Activated naive CD8-positive, alpha-beta T cell treated with anti-CD3 and anti-CD28 coated beads for 36 hours (primary cell): ENCODE results near the gene KCNAB2. TPM values are rescaled to one million over a fixed set of nuclear protein-coding genes. Genes with fewer than 3 reads are reported as not detected.
"Not testable (repeated sequence)": the region's sequence is repeated elsewhere in the genome, so short reads cannot be mapped to it uniquely, and the experiment has no call there.

ENCODE experiments used
- DNase-seq: peaks from one replicate; pipeline ENCODE4 v3.0.0; 2021
- H3K27ac Mint-ChIP-seq: one replicate; pipeline ENCODE4 v1.8.0; 2022; ENCODE audit warnings: mild to moderate bottlenecking, moderate library complexity, mixed read lengths
- H3K27me3 Mint-ChIP-seq: one replicate; pipeline ENCODE4 v1.8.0; 2022; ENCODE audit warnings: mild to moderate bottlenecking, mixed read lengths
- H3K36me3 Mint-ChIP-seq: one replicate; pipeline ENCODE4 v1.8.0; 2021; ENCODE audit warnings: mild to moderate bottlenecking, mixed read lengths
- H3K4me1 Mint-ChIP-seq: one replicate; pipeline ENCODE4 v1.8.0; 2021; ENCODE audit warnings: mixed read lengths
- H3K4me3 Mint-ChIP-seq: one replicate; pipeline ENCODE4 v1.8.0; 2022; ENCODE audit warnings: mild to moderate bottlenecking, moderate library complexity, mixed read lengths
- H3K9me3 Mint-ChIP-seq: one replicate; pipeline ENCODE4 v1.8.0; 2022; ENCODE audit warnings: mixed read lengths
- total RNA-seq, 2 experiments: library from RNA; stranded (reverse); gene quantifications; one replicate each; pipeline ENCODE4 v1.2.3, GENCODE V29; 2021

The KCNAB2 gene
- total RNA-seq, 2 experiments from 2014 or later, result 209 to 218 TPM

DNA sequence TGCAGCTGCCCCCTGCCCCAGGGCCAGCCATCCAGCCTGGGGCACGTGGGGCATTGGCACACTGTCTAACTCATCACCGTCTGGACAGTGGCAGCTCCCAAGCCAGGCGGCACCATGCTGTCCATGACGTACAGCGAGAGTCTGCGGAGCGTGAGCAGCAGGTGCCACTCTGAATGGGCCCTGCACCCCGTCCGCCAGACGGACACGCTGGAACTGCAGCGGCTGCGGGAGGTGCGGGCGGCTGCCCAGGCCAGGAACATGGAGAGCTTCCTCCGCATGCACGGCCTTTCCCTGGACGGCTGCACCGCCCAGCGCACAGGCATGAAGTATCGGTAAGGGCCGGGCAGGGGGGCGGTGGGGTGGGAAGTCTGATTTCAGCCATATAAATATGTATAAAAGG lies 5.7 kb downstream of the KCNAB2 start:
- H3K4me3 Mint-ChIP-seq, result no peak overlapping the region
- no peaks in the 10 kb centered on the region for H3K27me3 Mint-ChIP-seq
- H3K27ac Mint-ChIP-seq, result no peak overlapping the region
- H3K9me3 Mint-ChIP-seq, result no peaks in the 10 kb centered on the region
- DNase-seq, result no peak
- H3K36me3 Mint-ChIP-seq, result peaks cover 18% of the 10 kb centered on the region
- H3K4me1 Mint-ChIP-seq, result peaks cover 7% of the 10 kb centered on the region

DNA sequence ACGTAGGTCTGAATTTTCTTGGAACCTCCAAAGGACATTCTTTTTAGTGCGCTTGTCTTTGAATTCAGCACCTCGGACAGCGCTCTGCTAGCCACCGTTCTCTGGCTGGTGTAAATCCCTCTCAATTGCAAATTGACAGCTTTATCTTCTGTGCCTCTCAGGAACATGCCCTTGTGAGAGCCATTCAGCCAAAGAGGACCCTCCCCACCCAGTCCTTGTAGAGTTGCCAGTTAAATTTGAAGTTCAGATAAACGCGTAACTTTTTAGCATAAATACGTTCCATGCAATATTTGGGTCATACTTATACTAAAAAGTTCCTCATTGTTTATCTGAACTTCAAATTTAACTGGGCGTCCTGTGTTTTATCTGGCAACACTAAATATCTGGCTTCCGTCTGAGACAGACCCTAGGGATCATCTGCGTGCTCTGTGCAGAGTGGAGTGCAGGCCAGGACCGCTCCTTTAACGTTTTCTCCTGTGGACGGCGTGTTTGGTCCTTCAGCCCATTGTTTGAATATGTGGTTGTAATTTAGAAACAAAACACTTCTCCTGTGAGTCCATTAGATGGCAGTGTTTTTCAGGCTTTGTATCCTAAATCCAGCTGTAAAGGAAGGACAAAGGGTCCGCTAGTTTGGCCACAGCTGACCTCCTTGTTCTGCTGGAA lies 7.0 kb downstream of the KCNAB2 start:
- Mint-ChIP-seq H3K27me3 (no peaks in the 10 kb centered on the region), H3K4me1 (peaks cover 7% of the 10 kb centered on the region), H3K4me3 (no peak overlapping the region), H3K27ac (no peak overlapping the region), H3K36me3 (peaks cover 19% of the 10 kb centered on the region), H3K9me3 (no peaks in the 10 kb centered on the region)
- peak; percentile 18 for DNase-seq

DNA sequence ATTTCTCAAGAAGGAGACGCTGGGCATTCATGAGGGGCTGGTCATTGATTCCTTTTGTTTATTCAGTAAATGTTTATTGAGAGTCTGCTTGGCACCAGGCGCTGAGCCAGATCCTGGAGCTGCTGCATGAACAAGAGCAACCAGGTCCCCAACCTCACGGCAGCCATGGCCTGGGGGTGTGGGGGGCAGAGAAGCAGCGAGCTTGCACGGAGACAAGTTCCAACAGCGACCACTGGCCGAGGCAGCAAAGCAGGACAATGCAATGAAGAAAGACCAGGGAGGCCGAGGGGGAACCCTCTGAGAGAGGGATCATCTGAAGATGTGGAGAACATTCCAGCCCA lies 7.5 kb downstream of the KCNAB2 start:
- DNase-seq, result no peak
- H3K27ac Mint-ChIP-seq, result no peak overlapping the region
- H3K4me3 Mint-ChIP-seq, result no peak overlapping the region
- H3K4me1 Mint-ChIP-seq, result peaks cover 4% of the 10 kb centered on the region
- H3K36me3 Mint-ChIP-seq, result peaks cover 19% of the 10 kb centered on the region
- no peaks in the 10 kb centered on the region for H3K27me3 Mint-ChIP-seq
- H3K9me3 Mint-ChIP-seq, result no peaks in the 10 kb centered on the region

DNA sequence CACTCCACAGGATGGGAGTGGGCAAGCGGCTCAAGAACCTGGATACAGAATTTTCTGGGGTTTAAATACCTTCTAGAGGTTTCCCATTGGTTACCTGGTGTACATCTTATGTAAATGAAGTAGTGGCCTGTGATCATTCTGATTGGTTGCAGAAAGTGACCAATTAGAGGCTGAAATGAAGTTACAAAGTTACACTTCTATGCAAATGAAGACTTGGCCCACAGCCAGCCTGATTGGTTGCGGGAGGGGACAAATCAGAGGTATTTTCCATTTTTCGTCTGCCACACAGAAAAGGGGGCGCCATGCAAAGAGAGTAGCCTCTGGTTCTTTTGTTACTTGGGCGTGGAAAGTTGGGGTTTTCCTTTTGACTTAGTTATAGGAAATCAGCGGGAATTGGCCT lies 8.9 kb downstream of the KCNAB2 start:
- no peak overlapping the region for H3K4me3 Mint-ChIP-seq
- no peaks in the 10 kb centered on the region for H3K9me3 Mint-ChIP-seq
- peaks cover 19% of the 10 kb centered on the region for H3K36me3 Mint-ChIP-seq
- no peak overlapping the region for H3K27ac Mint-ChIP-seq
- H3K27me3 Mint-ChIP-seq, result no peaks in the 10 kb centered on the region
- DNase-seq, result no peak
- peaks cover 5% of the 10 kb centered on the region for H3K4me1 Mint-ChIP-seq

DNA sequence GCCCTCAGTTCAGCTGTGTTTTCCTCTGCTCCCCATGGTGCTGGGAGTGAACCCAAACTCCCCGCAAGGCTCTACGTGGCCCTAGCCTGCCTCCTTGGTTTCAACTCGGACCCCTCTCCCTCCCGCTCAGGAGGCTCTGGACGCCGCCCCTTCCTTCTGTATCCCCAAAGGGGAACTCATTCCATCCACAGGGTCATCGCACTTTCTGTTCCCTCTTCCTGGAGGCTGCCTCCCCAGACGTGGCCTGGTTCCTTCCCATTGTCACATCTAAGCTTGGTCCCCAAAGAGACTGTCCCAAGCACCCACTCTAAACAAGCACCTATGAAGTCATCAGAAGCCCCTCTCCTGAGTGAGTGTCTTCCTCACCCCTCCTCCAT lies 10.9 kb downstream of the KCNAB2 start:
- Mint-ChIP-seq H3K9me3 (no peaks in the 10 kb centered on the region), H3K27ac (no peak overlapping the region), H3K4me1 (peaks cover 5% of the 10 kb centered on the region), H3K27me3 (no peaks in the 10 kb centered on the region), H3K36me3 (peaks cover 18% of the 10 kb centered on the region), H3K4me3 (no peak overlapping the region)
- DNase-seq, result no peak

DNA sequence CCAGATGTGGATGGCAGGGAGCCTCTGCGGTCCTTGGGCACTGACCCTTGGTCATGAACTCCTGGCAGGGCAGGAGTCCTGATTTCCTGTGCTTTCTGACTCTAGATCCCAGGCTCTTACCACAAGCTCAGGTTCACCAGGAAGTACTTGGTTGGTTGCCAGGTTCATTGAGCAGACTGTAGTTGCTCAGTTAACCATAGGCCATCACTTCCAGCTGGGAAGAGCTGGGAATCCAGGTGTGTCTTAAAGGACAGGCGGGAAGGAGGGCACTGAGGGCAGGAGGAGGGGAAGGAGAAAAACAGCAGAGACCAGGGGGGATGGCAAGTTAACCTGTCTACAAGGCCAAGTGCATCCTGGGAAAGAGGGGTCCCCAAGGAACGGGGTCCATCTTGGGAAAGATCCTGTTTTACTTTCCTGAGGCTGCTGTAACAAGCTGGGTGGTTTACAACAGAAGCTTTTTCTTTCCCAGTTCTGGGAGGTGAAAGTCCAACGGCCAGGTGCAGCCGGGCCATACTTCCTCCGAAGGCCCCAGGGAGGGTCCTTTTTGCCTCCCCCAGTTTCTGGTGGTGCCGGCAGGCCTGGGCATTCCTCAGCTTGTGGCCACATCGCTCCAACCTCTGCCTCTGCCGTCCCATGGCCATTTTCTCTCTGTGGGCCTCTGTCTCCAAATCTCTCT lies 11.6 kb downstream of the KCNAB2 start:
- H3K9me3 Mint-ChIP-seq, result no peaks in the 10 kb centered on the region

DNA sequence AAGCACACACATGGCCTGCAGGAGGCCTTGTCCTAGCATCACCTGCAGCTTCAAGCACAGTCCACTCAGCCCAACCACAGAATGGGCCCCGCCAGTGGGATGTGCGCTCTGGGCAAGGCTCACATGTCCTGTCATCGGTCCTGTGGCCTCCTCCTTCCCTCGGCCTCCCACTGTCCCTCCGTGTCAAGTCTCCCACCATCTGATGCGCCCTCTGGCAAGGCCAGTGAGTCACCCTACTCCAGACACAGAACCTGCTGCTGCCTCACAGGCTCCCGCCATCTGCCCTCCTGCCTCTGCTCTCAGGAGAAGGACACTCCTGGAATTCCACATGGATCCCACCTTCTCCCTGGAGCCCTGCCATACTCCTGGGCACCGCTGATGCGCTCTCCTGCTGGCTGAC lies 14.2 kb downstream of the KCNAB2 start:
- DNase-seq, result no peak
- Mint-ChIP-seq H3K27me3 (no peaks in the 10 kb centered on the region), H3K9me3 (no peaks in the 10 kb centered on the region), H3K27ac (no peak overlapping the region), H3K4me1 (peaks cover 4% of the 10 kb centered on the region), H3K36me3 (peaks cover 12% of the 10 kb centered on the region), H3K4me3 (no peak overlapping the region)

More for the DNA sequence above, 11.6 kb downstream of the KCNAB2 start:
- Mint-ChIP-seq H3K36me3 (peaks cover 18% of the 10 kb centered on the region), H3K27me3 (no peaks in the 10 kb centered on the region), H3K4me1 (peaks cover 5% of the 10 kb centered on the region), H3K4me3 (no peak overlapping the region), H3K27ac (no peak overlapping the region)
- no peak for DNase-seq

DNA sequence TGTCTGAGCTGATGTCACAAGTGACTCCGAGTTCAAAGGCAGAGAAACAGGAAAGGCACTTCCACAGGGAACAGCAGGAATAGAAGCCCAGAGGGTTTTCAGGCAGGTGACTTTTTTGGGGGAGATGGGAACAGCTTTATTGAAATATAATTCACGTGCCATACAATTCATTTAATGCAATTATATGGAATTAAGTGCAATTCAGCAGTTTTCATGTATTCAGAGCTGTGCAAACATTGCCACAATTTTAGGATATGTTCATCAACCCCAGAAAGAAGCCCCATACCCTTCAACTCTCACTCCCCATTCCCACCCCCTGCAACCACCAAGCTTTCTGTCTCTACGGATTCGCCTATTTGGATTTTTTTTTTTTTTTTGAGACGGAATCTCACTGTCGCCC lies 17.0 kb downstream of the KCNAB2 start:
- Mint-ChIP-seq H3K4me1 (peaks cover 4% of the 10 kb centered on the region), H3K27me3 (no peaks in the 10 kb centered on the region), H3K27ac (no peak overlapping the region), H3K9me3 (no peaks in the 10 kb centered on the region), H3K36me3 (peaks cover 10% of the 10 kb centered on the region), H3K4me3 (no peak overlapping the region)
- no peak for DNase-seq

DNA sequence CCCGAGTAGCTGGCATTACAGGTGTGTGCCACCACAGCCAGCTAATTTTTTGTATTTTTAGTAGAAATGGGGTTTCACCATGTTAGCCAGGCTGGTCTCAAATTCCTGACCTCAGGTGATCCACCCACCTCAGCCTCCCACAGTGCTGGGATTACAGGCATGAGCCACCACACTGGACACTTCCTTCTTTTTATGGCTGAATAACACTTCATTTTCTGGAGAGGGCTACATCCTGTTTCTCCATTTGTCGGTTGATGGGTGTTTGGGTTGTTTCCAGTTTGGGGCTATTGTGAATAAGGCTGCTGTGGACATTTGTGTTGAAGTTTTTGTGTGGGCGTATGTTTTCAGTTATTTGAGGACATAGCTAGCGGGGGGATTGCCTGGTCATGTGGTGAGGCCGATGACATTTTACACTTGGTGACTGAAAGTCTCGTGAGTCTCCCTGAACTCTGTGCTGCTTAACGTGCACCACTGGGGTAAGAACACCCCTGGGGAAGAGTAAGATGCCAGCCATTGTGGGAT lies 17.9 kb downstream of the KCNAB2 start:
- not testable (repeated sequence) for H3K27ac Mint-ChIP-seq, H3K4me1 Mint-ChIP-seq, H3K27me3 Mint-ChIP-seq, DNase-seq, H3K4me3 Mint-ChIP-seq, H3K9me3 Mint-ChIP-seq
- H3K36me3 Mint-ChIP-seq, result peaks cover 10% of the 10 kb centered on the region

DNA sequence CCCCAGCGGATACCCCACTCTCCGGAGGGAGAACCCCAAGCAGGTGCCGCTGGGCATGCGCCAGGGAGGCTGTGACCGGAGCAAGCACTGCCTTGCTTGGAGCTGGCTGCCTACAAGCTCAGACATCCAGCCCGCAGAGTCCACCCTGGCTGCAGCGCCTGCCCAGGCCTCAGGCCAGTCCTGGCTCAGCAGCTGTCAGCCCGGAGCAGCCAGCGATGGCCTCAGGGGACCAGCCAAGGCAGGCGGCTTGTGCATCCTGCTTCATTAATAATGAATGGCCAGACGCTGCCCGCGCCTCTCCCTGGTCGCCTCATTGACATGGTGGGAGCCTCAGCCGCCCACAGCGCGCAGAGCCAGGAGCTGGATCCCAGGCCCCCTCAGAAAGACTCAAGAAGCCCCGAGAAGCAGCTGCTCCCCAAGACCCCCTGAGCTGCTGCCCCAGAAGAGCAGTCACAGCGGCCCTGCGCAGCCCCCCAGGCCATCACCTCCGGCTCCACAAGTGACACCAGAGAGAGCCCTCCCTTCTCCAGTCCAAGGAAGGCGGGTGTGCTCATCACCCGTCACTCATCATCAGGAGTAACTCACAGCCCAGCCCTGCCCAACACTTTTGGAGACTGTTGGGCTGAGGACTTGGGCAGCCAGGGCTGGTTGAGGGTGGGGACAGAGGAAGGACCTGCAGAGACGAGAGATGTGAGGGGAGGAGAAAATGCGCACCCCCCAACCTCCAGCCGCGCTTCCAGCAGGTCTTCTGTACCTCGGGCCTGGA lies 19.6 kb downstream of the KCNAB2 start:
- no peak for DNase-seq
- Mint-ChIP-seq H3K27ac (no peak overlapping the region), H3K36me3 (peaks cover 6% of the 10 kb centered on the region), H3K9me3 (no peaks in the 10 kb centered on the region), H3K4me3 (no peak overlapping the region), H3K27me3 (no peaks in the 10 kb centered on the region), H3K4me1 (peaks cover 2% of the 10 kb centered on the region)

DNA sequence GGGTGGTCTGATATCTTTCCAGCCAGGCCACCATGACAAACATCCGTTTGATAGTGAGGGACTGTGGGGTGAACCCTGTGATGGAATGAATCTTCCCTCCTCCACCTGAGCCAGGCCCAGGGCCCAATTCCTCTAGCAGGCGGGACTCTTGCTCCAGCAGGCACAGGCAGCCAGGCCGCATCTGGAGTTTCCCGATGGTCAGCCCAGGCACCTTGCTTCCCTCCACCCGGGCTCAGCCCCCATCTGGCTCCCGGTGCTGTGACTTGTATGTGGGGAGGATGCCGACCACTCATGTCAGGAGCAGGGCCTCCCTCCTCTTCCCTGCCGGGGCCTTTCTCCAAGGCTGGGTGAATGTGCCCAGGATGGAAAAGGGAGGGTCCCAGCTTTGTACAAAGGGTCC lies 21.0 kb downstream of the KCNAB2 start:
- H3K4me3 Mint-ChIP-seq, result no peak overlapping the region
- no peak overlapping the region for H3K27ac Mint-ChIP-seq
- H3K9me3 Mint-ChIP-seq, result no peaks in the 10 kb centered on the region
- peaks cover 5% of the 10 kb centered on the region for H3K36me3 Mint-ChIP-seq
- no peak for DNase-seq
- peaks cover 2% of the 10 kb centered on the region for H3K4me1 Mint-ChIP-seq
- no peaks in the 10 kb centered on the region for H3K27me3 Mint-ChIP-seq

DNA sequence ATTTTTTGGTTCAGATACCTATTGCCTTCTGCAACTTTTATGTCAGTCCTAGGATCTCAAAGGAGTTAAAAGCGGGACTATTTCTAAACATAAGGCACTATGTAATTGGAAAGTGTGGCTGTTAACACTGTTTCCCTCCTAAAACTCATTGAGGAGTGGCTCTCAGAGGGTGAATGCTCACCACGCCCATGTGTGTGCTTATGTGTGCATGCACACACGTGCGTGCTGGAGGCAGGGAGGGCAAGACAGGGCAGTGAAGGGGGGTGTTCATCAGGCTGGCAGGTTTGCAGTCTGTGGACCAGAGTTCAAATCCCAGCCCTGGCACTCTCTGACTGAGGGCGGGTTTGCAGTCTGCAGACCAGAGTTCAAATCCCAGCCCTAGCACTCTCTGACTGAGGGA lies 22.4 kb downstream of the KCNAB2 start:
- DNase-seq, result no peak
- Mint-ChIP-seq H3K4me3 (no peak overlapping the region), H3K27ac (no peak overlapping the region), H3K4me1 (no peaks in the 10 kb centered on the region), H3K36me3 (peaks cover 3% of the 10 kb centered on the region), H3K9me3 (no peaks in the 10 kb centered on the region), H3K27me3 (no peaks in the 10 kb centered on the region)

DNA sequence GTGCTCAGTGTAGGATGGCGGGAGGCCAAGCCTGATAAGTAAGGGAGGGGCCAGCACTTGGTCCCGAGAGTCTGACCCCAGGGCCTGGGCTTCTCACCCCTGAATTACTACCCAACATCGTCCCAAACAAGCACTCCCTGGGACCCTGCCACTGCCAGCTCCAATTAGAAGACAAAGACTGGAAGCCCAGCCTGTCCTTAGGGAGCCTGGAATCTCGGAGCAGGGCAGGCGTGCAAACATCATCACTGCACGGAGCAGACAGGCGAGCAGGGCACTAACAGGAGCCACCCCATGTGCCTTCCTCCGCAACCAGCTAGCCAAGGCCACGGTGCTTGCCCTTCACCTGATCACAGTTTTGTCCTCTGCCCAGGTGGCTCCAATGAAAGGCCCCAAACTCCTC lies 23.2 kb downstream of the KCNAB2 start:
- H3K4me1 Mint-ChIP-seq, result no peaks in the 10 kb centered on the region
- H3K36me3 Mint-ChIP-seq, result peaks cover 3% of the 10 kb centered on the region
- no peaks in the 10 kb centered on the region for H3K9me3 Mint-ChIP-seq
- DNase-seq, result no peak
- no peaks in the 10 kb centered on the region for H3K27me3 Mint-ChIP-seq
- H3K4me3 Mint-ChIP-seq, result no peak overlapping the region
- H3K27ac Mint-ChIP-seq, result no peak overlapping the region

DNA sequence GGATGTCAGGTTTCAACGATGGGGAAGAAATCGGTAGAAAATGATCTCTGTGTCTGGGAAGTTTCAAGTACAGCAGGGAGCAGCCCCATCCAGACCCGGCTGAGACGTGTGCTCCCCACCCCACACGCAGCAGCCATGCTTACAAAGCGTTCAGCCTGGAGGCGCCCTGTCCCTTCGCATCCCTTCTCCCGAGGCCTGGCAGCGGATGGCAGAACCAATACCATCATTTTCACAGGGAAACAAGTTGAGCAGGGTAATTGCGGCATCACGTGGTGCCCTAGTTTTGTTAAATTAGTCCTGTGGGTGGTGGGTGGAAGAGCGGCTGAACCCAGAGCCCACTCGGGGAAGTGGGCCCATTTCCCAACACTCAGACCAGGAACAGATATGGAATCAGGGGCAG lies 23.9 kb downstream of the KCNAB2 start:
- H3K9me3 Mint-ChIP-seq, result no peaks in the 10 kb centered on the region
- DNase-seq, result no peak
- peaks cover 3% of the 10 kb centered on the region for H3K36me3 Mint-ChIP-seq
- no peaks in the 10 kb centered on the region for H3K27me3 Mint-ChIP-seq
- H3K27ac Mint-ChIP-seq, result peak overlapping the region; percentile 21
- no peaks in the 10 kb centered on the region for H3K4me1 Mint-ChIP-seq
- no peak overlapping the region for H3K4me3 Mint-ChIP-seq

DNA sequence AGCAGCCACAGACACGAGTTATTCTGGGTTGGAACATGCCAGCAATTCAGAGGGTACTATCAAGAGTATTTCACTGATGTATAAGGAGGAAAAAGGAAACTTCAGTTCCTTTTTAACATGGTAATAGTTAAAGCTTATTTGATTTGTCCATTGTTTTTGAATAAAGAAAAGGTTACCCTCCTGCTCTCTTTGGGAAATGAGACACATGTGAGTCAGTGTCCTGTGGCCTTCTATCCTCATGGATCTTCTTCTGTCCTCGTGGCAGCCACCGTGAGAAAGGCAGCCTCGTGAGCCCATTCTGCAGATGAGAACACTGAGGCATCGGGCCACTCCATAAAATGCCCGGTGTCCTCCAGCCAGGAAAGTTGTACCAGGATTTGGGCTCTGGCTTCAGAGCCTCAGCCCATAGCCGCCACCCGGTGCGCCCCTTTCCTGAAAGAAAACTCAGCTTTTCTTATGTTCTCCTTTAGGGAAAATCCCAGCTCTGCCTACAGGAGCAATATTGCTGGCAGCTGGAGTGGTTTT lies 24.8 kb downstream of the KCNAB2 start:
- H3K4me3 Mint-ChIP-seq, result no peak overlapping the region
- no peaks in the 10 kb centered on the region for H3K27me3 Mint-ChIP-seq
- no peaks in the 10 kb centered on the region for H3K9me3 Mint-ChIP-seq
- peaks cover 5% of the 10 kb centered on the region for H3K36me3 Mint-ChIP-seq
- DNase-seq, result no peak
- H3K4me1 Mint-ChIP-seq, result no peaks in the 10 kb centered on the region
- no peak overlapping the region for H3K27ac Mint-ChIP-seq
